Lower lobe of right lung (tissue), 2 donors: ENCODE measurements around the gene MDFIC. TPM values are rescaled to one million over a fixed set of nuclear protein-coding genes. Genes with fewer than 3 reads are reported as not detected.

Source experiments
- ATAC-seq, 2 donors: fragments of 200-7000 bp; cut with Tn5 transposase; one replicate each; pipeline ENCODE4 v1.9.1; 2020 to 2022; ENCODE audit warnings: mild to moderate bottlenecking in 2 of 2, moderate library complexity in 2 of 2
- DNase-seq: peaks from one replicate; pipeline ENCODE4 v3.0.0-alpha.2; 2020
- H3K27ac ChIP-seq: fragments of 200-600 bp; one replicate; pipeline ENCODE4 v1.8.0; 2022
- H3K27me3 ChIP-seq: fragments of 200-600 bp; one replicate; pipeline ENCODE4 v1.8.0; 2022; ENCODE audit warnings: low read depth
- H3K36me3 ChIP-seq: fragments of 200-600 bp; one replicate; pipeline ENCODE4 v1.8.0; 2022; ENCODE audit warnings: mild to moderate bottlenecking
- H3K4me1 ChIP-seq: fragments of 200-600 bp; one replicate; pipeline ENCODE4 v1.8.0; 2022
- H3K4me3 ChIP-seq: fragments of 200-600 bp; one replicate; pipeline ENCODE4 v1.8.0; 2022; ENCODE audit warnings: mild to moderate bottlenecking
- H3K9me3 ChIP-seq: fragments of 200-600 bp; one replicate; pipeline ENCODE4 v1.8.0; 2022
- intact Hi-C: fragments of 100-400 bp; cut with DNase I; formaldehyde crosslinking; loops from one replicate; pipeline ENCODE4 v1.11.0; 2022
- total RNA-seq: library from RNA; stranded (reverse); fragmentation: NEBNext Ultra II Directional; extraction: Animal tissue kit (Norgen Biotek cat#: 25700); gene quantifications from one replicate; pipeline ENCODE4 v1.2.1, GENCODE V29; 2021
- TF ChIP-seq, protein P1 (sequence below): fragments of 200-600 bp; IDR thresholded peaks from one replicate; pipeline ENCODE4 v1.8.0; 2022; ENCODE audit warnings: antibody characterized with exemption, mild to moderate bottlenecking
- donor health status: DM: no; HTN: yes; CAD: no; lungs with severe emphysema.

Gene MDFIC
- total RNA-seq, 1 donor from 2014 or later: 46.3 TPM

DNA sequence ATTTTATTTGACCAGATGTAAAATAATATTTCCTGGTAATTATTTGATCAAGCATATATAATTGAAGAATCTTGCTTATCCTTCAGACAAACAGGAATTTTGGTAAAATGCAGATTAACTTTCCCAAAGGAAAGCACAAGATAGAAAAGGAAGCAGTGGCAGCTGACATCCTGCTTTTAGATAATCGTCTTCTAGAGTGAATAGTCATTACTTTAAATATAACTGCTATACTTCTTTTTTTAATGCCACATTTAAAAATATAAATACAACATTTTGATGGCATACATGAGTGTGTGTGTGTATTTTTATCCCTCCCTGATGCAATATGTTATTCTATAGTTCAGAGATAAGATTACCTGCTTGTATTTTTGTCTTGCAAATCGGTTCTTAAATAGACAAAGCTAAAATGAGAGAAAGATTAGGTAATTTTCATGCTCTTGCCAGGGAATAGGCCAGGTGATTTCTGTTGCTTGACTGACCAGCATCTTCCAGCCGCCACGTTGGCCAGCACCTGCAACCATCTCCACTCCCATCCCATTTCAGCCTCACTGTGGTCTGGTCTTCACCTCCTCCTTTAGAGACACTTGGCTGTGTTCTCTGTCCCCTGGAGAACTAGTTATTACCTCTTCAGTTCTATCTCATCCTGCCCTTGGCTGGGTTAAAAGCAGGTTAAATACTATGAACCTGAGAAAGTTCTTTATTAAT lies 58.1 kb downstream of the MDFIC start:
- Histone ChIP-seq H3K9me3 (no peaks in the 10 kb centered on the region), H3K27ac (no peak overlapping the region), H3K4me3 (no peak overlapping the region), H3K4me1 (peaks cover 41% of the 10 kb centered on the region), H3K36me3 (no peaks in the 10 kb centered on the region), H3K27me3 (no peaks in the 10 kb centered on the region)
- TF ChIP-seq, protein P1, sequence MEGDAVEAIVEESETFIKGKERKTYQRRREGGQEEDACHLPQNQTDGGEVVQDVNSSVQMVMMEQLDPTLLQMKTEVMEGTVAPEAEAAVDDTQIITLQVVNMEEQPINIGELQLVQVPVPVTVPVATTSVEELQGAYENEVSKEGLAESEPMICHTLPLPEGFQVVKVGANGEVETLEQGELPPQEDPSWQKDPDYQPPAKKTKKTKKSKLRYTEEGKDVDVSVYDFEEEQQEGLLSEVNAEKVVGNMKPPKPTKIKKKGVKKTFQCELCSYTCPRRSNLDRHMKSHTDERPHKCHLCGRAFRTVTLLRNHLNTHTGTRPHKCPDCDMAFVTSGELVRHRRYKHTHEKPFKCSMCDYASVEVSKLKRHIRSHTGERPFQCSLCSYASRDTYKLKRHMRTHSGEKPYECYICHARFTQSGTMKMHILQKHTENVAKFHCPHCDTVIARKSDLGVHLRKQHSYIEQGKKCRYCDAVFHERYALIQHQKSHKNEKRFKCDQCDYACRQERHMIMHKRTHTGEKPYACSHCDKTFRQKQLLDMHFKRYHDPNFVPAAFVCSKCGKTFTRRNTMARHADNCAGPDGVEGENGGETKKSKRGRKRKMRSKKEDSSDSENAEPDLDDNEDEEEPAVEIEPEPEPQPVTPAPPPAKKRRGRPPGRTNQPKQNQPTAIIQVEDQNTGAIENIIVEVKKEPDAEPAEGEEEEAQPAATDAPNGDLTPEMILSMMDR: no peak
- DNase-seq: no peak
- intact Hi-C loops: no loop called here
- no peak for ATAC-seq

DNA sequence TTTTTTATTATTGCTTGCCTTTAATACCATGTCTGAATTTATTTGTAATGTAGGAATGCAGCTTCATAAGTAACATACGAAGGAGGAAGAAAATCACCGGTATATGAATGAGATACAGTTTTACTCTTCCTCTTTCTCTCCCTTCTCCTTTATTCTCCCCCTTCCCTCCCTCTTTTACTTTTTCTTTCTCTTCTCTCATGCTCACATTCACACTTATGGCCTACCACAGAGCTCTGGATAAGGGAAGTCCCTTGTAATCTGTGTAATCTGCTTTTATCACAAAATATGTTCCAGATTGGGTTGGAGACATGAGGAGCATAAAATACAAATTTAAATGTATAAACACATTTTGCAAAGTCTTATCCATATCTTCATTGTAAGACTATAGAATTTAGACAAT lies 59.4 kb downstream of the MDFIC start:
- ATAC-seq (no peak), DNase-seq (no peak)
- no peaks in the 10 kb centered on the region for H3K27me3 ChIP-seq
- no peak overlapping the region for H3K4me3 ChIP-seq
- TF ChIP-seq, protein P1: no peak
- H3K36me3 ChIP-seq: no peaks in the 10 kb centered on the region
- no peak overlapping the region for H3K27ac ChIP-seq
- peaks cover 34% of the 10 kb centered on the region for H3K4me1 ChIP-seq
- H3K9me3 ChIP-seq: no peaks in the 10 kb centered on the region
- intact Hi-C loops: no loop called here

DNA sequence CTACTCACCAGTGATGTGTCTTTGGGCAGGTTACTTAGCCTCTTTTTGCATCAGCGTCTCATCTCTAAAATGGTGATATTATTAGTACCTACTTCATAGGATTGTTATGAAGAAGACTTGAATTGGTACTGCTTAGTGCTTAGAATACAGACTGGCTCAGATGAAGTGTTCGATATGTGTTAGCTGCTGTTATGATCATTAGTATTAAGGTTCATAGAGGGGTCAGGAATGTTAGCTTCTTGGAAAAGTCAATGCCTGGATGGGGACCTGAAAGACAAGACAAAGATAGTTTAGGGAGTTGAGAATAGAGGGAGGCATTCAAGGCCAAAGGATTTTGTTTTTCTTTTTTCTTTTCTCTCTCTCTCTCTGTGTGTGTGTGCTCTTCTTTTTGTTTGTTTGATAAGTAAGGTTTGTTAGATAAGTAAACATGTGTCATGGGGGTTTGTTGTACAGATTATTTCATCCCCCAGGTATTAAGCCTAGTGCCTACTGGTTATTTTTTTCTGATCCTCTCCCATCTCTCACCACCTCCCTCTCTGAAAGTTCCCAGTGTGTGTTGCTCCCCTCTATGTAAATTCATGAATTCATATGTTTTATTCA lies 63.3 kb downstream of the MDFIC start:
- intact Hi-C loops: no loop called here
- Histone ChIP-seq H3K27ac (no peak overlapping the region), H3K4me1 (peaks cover 32% of the 10 kb centered on the region), H3K27me3 (no peaks in the 10 kb centered on the region), H3K9me3 (no peaks in the 10 kb centered on the region), H3K36me3 (no peaks in the 10 kb centered on the region), H3K4me3 (no peak overlapping the region)
- TF ChIP-seq, protein P1: no peak
- DNase-seq: no peak
- no peak for ATAC-seq

DNA sequence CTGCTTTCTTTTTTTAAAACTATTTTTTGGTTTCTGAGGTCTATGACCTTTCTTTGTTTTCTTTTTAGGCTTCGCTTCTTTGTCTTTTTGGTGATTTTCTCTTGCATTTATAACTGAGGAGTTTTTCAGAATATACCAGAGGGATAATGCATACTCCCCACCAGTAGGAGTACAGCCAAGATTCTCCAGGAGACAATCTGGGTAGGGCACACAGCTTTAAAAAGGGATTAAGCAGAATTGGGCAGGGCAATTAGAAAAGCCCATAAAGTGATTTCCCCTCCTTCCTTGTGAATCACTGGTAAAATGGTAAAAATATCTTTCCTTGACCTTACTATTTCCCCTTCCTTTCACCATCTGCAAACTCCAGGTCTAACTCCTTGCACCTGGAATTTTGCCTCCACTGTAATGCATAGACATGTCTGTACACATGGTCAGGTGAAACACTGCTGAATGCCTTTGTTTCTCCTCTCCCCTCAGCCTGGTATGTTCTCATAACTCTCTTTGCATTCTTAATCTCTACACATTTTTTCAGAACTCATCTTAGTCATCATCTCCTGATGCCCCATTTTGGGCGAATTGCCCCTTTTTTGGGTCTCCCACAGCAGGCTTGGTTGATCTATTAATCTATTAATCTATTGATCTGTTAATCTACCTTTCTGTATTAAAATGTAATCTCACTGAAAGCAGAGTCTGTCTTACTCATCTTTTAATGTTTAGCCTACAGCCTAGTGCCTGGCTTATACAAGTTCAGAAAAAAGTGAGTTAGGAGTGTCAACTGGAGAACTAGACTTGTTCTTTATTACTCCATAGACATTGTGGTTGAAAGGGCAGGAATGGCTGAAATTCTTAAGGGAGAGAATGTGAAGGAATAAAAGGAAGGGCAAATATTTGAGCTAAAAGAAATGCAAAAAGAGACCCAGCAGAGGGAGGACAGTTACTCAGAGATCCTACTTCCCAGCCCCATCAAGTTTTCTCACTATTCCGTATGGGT lies 64.6 kb downstream of the MDFIC start:
- no peak for ATAC-seq

DNA sequence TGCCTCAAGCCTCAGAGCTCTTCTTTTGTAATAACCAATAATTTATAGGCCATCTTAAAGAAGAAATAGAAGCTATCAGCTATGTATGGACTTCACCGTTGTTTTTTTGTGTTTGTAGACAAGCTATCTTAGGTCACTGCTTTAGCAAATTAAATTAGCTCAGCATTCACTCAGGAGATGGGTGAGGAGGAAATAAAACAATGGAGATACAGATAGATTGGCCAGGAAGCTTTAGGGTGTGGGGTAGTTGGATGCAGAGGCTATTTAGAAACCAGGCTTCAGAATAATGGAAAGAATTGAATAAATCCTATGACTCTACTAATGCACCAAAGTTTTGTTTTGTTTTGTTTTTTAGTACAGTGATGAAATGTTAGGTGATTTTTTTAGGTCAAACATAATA lies 66.1 kb downstream of the MDFIC start:
- ATAC-seq: no peak
- H3K27ac ChIP-seq: peak overlapping the region; percentile 6
- TF ChIP-seq, protein P1: no peak
- H3K27me3 ChIP-seq: no peaks in the 10 kb centered on the region
- no peak for DNase-seq
- intact Hi-C loops: no loop called here
- H3K4me3 ChIP-seq: no peak overlapping the region
- no peaks in the 10 kb centered on the region for H3K36me3 ChIP-seq
- no peaks in the 10 kb centered on the region for H3K9me3 ChIP-seq
- peaks cover 19% of the 10 kb centered on the region for H3K4me1 ChIP-seq

More for the DNA sequence above, 64.6 kb downstream of the MDFIC start:
- intact Hi-C loops: no loop called here
- Histone ChIP-seq H3K36me3 (no peaks in the 10 kb centered on the region), H3K4me3 (no peak overlapping the region), H3K27me3 (no peaks in the 10 kb centered on the region), H3K27ac (no peak overlapping the region), H3K4me1 (peaks cover 25% of the 10 kb centered on the region), H3K9me3 (no peaks in the 10 kb centered on the region)
- TF ChIP-seq, protein P1: no peak
- DNase-seq: no peak
